Stimulated activated CD4-positive, alpha-beta T cell treated with anti-CD3 and anti-CD28 coated beads, Interleukin-2, amount 100 ng/mL, for 48 hours (primary cell): Measurements from ENCODE around the gene SLC38A4.
"Not testable (repeated sequence)": the region's sequence is repeated elsewhere in the genome, so short reads cannot be mapped to it uniquely, and the experiment has no call there.

Source experiments
- DNase-seq, 2 donors: peaks; one replicate each; pipeline ENCODE4 v3.0.0-alpha.2; 2020

The SLC38A4 gene, protein sequence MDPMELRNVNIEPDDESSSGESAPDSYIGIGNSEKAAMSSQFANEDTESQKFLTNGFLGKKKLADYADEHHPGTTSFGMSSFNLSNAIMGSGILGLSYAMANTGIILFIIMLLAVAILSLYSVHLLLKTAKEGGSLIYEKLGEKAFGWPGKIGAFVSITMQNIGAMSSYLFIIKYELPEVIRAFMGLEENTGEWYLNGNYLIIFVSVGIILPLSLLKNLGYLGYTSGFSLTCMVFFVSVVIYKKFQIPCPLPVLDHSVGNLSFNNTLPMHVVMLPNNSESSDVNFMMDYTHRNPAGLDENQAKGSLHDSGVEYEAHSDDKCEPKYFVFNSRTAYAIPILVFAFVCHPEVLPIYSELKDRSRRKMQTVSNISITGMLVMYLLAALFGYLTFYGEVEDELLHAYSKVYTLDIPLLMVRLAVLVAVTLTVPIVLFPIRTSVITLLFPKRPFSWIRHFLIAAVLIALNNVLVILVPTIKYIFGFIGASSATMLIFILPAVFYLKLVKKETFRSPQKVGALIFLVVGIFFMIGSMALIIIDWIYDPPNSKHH

DNA sequence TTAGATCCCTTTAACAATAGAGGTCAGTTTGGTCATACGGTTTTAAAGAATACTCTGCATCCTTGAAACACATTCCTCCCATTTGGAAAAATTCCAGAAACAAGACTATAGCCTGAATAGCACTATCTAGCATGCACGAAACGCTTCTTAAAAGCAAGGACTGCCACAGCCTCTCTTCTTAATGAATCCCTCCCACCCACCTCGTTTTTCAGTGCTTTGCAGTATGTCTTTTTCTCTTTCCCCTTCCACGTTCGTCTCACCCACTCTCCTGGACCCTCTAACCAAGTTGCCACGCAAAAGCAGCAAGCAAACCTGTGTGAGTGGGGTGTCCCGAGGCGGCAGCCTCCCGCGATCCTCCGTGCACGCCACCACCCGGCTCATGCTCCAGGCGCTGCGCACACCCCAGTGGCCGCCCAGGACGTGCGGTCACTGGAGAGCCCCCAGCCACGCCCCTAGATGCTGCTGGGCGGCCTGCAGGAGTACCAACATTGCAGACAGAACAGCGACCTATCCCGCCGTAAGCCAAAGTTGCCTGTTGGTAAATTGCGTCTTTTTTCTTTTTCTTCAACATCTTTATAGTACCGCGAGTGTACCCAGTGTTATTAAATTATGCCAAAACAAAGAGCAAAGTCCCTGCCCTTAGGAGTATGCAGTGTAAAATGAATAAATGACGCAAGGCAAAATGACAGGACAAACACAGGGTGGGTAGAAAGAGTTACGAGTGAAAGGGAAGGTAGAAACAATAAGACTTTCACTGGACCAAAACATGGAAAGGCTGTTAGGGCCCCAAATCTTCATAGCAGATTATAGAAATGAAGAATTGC, at the start of gene SLC38A4:
SLC38A4 (minus strand) TSS at position 407 of the 824 bp plus-strand sequence. CDS start 32,926 bp downstream, outside the sequence.
- DNase-seq, result no peak

DNA sequence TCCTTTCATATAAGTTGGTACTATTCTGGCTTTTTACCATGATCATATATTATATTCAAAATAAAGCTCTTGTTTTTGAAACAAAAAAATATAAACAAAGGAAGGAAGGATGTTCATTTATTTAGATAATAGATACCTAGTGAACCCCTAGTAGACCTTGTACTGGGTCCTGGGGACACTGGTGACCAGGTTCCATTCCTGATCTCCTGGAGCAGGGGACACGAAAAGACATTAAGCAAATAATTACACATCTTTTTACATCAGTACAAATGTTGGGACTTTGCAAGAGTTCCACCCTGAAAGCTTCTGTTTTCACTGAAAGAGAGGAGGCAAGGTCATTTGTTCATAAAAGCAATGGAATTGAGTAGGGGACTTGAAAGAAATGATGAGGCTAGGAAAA, 49.3 kb upstream of the SLC38A4 start:
- no peak for DNase-seq

DNA sequence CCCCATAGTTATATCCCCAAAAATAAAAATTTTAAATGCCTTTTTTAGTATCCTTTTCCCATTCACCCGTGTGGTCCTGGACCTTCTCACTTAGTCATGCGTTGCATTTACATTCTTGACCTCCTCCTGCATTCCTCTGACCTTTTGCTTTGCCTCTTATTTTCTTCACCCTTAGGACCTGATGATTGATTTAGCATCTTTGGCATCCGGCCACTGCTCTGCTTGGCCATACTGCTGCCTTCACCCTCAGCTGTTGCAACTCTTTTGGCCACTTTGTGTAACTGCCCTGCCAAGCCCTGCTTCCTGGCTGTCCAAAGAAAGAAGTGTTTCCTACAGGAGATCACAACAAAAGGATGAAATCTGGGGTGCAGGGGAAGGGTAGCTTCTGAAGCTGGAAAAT, 48.8 kb upstream of the SLC38A4 start:
- DNase-seq, result no peak

DNA sequence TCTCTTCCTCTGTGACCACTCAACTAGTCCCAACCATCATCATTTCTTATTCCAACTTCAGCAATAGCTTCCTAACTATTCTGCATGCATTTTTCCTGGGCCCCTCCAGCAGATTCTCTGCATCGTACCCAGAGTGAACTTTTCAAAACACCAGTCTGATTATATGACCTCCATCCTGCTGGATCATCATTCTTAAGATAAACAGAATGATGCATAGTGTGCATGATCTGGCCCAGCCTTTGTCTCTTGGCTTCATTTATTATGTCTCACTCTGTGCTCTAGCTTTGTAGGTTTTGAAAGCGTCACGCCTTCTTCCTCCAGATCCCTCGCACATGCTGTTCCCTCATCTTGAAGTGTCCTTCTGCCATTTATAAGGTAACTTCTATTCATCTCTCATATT, 46.3 kb upstream of the SLC38A4 start:
- DNase-seq, result no peak

DNA sequence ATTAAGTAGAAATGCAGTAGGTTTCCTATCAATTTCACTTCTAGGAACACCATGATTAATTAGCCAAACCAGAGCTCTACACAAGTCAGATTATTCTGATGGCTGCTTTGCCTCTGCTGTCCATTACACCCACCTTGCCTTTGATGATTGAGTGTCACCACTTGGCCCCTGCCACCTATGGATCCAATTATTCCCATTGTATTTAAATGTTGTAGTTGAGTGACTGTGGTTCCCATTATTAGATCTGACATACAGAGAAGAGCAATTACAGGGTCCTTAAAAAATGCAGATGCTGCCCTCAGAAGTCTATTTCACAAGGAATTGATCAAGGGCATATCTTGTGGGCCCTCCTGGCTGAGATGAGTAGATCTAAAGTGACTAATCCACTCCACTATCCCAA, 39.5 kb upstream of the SLC38A4 start:
- no peak for DNase-seq

DNA sequence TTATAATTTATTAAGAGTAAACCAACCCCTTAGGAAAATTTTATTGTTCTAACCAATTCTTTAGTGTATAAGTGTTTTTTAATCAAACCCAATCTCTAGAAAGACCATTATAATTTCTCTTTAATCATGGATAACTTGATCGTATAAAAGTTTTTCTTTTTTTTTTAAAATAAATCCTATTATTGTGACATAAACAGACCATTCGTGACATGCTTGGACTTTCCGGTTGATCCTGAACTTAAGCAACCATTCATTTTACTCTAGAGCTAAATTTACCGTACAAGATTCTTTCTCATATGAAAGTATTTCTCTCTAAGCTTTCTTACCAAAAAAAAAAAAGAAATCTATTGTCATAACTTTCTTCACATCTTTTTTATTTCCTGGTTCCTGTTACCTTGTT, 32.6 kb upstream of the SLC38A4 start:
- no peak for DNase-seq

DNA sequence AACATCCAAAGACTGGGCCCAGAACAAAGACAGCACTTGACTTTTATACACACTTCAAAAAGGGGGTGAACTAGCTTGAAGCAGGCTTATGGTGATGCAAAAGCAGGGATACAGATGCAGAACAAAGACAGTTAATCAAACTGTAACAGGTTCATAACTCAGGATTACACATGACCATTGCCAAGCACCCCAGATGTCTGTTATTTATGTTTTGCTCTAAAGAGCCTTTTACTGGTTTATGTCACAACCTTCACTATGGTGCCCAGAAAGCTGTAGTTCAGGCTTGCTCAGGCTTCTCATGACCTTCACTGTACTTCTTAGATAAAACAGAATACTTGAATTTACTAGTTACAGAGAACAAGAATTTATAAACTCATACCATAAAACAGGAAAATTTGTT, 31.7 kb upstream of the SLC38A4 start:
- no peak for DNase-seq

DNA sequence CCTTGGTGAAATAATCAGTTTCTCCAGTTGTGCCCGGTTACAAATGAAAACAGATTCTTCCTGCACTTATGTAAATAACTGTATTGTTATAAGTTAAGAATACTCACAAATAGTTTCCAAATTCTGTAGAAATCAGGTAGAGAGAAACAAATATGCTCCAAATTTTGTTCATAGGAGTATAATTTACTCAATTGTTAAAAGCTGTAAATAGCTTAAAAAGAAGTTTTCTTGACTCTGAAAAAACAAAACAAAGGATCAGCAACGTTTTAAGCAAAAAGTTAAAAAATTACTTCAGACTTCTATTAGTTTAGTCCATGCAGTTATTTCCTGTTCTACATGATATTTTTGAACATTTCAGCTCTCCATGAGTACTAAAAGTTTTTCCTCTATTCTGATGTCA, 30.0 kb upstream of the SLC38A4 start:
- DNase-seq, result no peak

DNA sequence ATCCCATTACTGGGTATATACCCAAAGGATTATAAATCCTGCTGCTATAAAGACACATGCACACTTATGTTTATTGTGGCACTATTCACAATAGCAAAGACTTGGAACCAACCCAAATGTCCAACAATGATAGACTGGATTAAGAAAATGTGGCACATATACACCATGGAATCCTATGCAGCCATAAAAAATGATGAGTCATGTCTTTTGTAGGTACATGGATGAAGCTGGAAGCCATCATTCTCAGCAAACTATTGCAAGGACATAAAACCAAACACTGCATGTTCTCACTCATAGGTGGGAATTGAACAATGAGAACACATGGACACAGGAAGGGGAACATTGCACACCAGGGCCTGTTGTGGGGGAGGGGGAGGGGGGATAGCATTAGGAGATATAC, 28.4 kb upstream of the SLC38A4 start:
- not testable (repeated sequence) for DNase-seq

DNA sequence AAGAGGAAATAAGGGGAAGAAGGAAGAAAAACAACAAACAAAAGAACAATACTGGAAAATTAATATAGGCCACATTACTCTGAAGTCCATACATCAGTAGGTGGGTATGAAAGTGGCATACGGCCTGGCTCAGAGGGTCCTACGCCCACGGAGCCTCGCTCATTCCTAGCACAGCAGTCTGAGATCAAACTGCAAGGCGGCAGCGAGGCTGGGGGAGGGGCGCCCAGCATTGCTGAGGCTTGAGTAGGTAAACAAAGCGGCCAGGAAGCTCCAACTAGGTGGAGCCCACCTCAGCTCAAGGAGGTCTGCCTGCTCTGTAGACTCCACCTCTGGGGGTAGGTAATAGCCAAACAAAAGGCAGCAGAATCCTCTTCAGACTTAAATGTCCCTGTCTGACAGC, 23.0 kb upstream of the SLC38A4 start:
- DNase-seq, result not testable (repeated sequence)

DNA sequence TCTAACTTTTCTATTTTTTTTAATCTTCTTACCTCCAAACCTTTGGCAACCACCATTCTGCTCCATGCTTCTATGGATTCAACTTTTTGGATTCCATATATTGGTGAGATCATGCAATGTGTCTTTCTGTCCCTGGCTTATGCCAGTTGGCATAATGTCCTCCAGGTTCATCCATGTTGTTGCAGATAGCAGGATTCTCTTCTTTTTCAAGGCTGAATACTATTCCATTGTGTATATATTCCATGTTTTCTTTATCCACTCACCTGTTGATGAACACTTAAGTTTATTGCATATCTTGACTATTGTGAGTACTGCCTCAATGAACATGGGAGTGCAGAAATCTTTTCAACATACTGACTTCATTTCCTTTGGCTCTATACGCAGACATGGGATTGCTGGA, 21.2 kb upstream of the SLC38A4 start:
- no peak for DNase-seq

DNA sequence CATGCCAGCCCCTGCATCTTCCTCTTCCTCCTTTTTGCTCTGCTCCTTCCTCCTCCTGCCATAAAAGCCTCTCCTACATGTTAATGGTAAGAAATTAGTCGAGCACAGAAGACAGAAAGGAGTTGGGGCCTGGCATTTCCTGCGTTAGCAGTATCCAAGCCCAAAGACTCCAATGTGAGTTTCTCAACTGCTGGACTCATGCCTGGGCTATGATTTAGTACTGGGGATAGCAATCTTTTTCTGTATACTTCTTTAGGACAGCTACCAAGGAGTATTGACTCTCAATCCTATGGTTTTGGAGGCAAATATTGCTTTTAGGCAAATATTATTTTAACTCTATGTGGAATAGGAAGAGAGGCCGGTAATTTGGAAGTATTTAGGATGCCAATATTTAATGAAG, 18.0 kb upstream of the SLC38A4 start:
- DNase-seq, result no peak

DNA sequence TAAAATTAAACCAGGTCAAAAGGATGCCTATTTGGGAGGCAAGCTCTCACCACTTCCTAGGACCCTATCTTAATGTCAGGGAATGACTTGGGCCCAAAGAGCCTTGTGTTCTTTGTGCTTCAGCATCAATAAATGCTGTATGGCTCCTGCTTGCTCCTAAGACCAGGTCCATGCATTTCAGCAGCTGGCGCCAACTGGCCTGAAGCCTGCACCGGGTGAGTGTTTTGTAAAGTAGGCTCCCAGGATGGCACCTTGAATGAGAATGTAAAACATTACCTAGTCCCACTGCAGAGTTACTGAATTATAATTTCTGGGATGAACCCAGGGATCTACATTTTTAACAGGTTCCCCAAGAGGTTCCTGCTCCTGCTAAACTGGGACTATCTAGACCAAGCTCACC, 16.1 kb upstream of the SLC38A4 start:
- no peak for DNase-seq

DNA sequence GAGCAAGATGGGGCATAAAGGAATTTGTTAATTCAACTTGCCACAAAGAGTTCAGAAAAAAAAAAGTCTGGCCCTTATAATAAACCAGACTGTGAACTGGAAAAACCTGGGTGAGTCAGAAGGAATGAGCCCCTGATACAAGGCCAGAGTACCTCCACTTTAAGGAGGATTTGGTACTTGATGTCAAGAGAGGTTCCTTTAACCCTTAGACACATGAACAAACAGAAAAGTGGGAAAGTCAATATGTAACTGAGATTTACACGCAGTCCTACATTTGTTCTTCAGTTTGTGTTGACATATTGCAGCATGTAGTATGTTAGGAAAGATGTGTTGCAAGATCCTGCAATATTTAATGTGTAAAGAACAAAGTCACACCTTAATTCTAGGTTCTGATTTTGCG, 14.2 kb upstream of the SLC38A4 start:
- DNase-seq, result no peak

DNA sequence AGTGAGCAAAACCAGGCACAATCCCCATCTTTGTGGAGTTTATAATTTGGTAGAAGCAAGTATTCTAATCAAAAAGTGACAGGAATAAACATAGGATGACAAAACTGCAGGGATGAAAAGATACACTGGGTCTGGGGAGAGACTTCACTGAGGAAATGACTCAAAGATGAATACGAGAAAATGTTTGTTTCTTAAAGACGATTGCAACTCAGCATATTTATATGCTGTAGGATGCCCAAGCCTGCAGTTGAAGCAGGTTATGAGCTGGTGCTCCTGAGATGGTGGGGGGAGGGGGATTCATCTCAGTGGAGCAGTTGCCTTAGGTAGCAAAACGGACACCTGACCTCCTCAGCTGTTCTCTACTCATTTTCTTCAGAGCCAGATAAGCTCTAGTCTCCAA, 13.4 kb upstream of the SLC38A4 start:
- no peak for DNase-seq

DNA sequence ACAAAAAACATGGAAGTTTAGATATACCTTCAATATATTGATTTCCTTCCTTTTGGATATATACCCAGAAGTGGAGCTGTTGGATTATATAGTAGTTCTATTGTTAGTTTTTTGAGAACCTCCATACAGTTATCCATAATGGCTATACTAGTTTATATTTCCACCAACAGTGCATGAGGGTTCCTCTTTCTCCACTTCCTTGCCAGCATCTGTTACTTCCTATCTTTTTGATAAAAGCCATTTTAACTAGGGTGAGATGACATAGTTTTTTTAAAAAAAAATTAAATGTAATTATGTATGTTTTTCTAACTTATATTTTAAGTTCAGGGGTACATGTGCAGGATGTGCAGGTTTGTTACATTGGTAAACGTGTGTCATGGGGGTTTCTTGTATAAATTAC, 10.0 kb upstream of the SLC38A4 start:
- DNase-seq, result no peak

DNA sequence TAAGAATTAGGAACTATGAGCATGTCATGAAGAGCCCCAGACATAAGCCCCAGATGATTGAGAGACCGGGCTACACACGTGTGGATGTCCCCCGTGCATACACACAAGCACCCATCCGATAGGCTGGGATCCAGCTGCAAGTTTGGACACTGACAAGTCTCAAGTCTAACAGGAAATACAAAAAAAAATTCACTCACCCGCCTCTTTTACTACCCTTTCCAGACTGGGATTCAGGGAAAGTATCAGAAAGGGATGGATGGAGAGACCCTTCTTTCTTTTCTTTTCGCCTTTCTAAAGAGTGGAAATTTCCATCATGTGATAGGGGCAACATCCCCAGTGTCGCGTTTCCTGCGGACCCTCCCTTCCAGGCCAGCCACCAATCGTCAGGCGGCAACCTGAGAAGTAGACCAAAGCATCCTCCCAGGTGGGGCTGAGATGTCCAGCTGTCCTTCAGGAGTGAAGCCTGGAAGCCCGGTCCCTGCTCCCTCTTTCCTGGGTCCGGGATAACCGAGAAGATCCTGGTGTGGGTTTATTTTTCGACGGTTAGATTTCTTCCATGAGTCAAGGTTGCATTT, 6.4 kb upstream of the SLC38A4 start:
- DNase-seq, result no peak

DNA sequence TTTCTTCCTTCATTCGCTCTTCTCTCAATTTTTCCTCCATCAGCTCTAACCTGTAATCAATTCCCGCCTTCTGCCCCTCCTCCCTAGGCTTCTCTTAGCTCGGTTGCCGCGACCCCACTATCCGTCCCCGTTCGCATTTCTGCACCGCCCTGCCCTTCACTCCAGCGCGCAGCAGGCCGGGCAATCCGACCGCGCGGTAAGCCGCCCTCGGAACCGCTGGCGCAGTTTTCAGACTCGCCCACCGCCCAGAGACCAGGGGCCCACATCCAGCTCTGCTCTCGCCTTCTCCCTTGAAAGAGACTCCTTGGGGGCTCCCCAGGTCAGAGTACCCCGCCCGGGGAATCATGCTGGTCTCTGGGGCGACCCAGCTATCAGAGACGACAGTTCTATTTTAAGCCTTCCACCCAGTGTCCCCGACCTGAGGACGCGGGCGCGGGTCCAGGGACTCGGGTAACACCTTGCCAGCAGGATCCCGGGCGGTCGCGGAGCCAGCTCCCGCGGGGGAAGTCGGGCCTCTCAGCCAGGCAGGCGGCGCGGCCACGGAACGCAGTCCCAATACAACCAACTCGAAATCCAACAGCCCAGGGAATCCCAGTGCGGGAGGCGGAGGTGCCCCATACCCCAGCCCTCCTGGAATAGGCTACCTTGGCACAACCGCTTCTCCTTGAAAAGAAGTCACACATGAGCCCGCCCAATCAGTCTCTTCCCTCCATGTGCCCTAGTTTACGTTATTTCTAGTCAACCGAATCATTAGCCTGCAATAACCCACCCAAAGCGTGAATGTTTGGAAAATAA, 5.7 kb upstream of the SLC38A4 start:
- no peak for DNase-seq

DNA sequence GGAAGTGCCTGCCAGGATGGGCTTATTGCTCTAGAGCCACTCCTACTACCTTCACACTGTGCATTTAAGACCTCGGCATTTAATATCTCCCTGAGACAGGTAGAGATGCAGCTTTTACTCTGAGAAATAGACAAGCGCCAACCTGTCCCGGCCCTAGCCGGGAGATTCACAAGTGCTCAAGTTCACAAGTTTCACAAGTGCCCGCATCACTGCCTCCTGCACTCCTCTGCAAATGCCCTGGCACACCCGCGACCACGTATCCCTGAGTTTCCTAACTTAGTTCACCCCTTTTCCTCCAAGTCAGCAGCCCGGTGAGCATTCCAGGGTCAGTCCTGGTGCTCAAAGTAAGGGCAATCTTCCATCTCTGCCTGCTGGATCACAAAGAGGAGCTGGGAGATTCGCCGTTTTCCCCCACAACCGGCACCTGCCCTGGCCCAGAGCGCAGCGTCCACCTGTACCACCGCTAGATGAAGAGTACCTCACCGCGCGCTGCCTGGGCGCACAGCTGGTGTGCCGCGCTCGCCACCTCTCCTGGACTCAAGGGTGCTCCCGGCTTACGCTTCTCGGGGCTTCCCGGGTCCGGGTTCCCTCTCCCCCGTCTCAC, 5.0 kb upstream of the SLC38A4 start:
- DNase-seq, result no peak

DNA sequence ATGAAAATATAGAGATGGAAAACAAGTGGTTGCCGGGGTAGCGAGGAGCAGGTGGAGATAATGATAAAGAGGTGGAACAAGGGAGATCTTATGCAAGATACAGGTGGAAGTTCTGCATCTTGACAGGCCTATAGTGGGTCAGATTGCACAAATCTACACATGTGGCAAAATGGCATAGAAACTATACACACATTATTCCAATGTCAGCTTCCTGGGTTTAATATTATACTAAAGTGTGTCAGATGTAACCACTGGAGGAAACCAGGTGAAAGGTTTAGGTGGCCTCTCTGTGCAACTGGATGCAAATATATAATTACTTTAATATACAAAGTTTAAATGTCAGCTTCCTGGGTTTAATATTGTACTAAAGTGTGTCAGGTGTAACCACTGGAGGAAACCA, 1.1 kb downstream of the SLC38A4 start:
- DNase-seq, result no peak

DNA sequence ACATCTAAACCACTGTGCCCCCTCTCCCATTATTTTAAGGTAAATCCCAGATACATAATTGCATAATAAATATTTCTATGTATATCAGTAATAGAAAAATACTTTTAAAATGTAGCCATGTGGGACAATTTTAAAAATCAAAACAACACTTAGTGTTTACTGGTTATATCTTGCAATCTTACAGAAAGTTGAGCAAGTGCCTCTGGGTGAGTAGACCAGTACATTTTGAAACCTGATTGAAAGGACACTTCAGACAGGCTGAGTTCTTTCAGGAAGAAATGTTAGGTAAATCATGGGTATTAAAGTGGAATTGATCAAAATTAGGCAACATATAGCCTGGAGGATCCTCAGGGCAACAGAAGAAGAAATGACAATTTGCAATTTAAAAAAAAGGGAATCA, 7.2 kb downstream of the SLC38A4 start:
- DNase-seq, result no peak

DNA sequence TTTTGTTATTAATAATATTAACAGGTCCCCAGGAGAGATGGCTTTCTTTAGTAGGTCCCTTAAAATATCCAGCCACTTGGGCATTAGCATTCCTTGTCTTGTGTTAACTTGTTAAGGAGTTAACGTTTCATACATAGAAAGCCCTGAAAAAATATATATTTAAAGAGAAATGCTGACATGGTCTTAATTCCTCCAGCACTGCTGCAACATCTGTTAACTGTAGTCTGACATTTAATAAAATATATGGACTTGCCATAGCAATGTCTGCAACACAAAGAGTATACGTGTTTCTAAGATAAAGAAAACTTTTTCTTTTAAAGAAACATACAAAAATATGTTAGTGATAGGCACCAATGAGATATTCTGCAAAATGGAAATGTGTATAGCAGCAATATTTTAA, 10.0 kb downstream of the SLC38A4 start:
- no peak for DNase-seq
